ENCODE data around the gene PTMS. TPM values are rescaled to one million over a fixed set of nuclear protein-coding genes. Genes with fewer than 3 reads are reported as not detected.
A peak's percentile ranks its signal among the peaks of the same experiment; 100 is the strongest.

PTMS gene
- total and polyA plus RNA-seq, 5 donors from 2014 or later = 1.3 to 15.0 (median 3.2) TPM

- H3K9me3 ChIP-seq (ENCODE audit: control insufficient read depth in 2 of 2, low read length in 2 of 2) = no peaks in the 10 kb centered on the region
- peaks cover 0 to 17% (median 7%) of the 10 kb centered on the region in 4 donors for H3K4me1 Mint-ChIP-seq
- no peak overlapping the region for H3K27ac ChIP-seq (ENCODE audit: insufficient read depth, low read length, poor library complexity, severe bottlenecking)
- no peaks in the 10 kb centered on the region for H3K27me3 ChIP-seq (ENCODE audit: control insufficient read depth, insufficient read depth, low read length)
- H3K36me3 Mint-ChIP-seq = peaks cover 29% of the 10 kb centered on the region
- no peaks in the 10 kb centered on the region for H3K27me3 Mint-ChIP-seq
- H3K4me1 ChIP-seq (ENCODE audit: control insufficient read depth, insufficient read depth, low read length, poor library complexity, severe bottlenecking) = no peaks in the 10 kb centered on the region
- H3K4me3 Mint-ChIP-seq = peak overlapping the region in 1 of 4 donors; percentile 80
- ATAC-seq (ENCODE audit: low read depth in 2 of 2) (peak; percentile 80 to 85), DNase-seq (peak in 1 of 3 donors; percentile 63)
- peak overlapping the region; percentile 79 to 86 (median 79) for H3K27ac Mint-ChIP-seq
- H3K36me3 ChIP-seq (ENCODE audit: control insufficient read depth, insufficient read depth, low read length) = peaks cover 32% of the 10 kb centered on the region
- H3K4me3 ChIP-seq (ENCODE audit: low read depth, low read length) = no peak overlapping the region
- peaks cover 0 to 2% (median 0%) of the 10 kb centered on the region in 7 donors for H3K9me3 Mint-ChIP-seq
These were observed 20.2 kb upstream of the PTMS start for GRCh38 chr12:6745741-6746525.

GRCh38 chr12:6747216-6747615 lies 18.9 kb upstream of the PTMS start:
- Mint-ChIP-seq H3K9me3 (peaks cover 0 to 2% (median 0%) of the 10 kb centered on the region in 7 donors), H3K4me1 (peaks cover 0 to 30% (median 10%) of the 10 kb centered on the region in 4 donors), H3K4me3 (peak overlapping the region in 1 of 4 donors; percentile 52), H3K27me3 (no peaks in the 10 kb centered on the region), H3K36me3 (peaks cover 31% of the 10 kb centered on the region), H3K27ac (peak overlapping the region in 2 of 3 donors; percentile 6 to 22)
- DNase-seq (no peak), ATAC-seq (ENCODE audit: low read depth in 2 of 2) (no peak)
- Histone ChIP-seq H3K9me3 (ENCODE audit: control insufficient read depth in 2 of 2, low read length in 2 of 2) (no peaks in the 10 kb centered on the region), H3K4me3 (ENCODE audit: low read depth, low read length) (no peak overlapping the region), H3K27ac (ENCODE audit: insufficient read depth, low read length, poor library complexity, severe bottlenecking) (no peak overlapping the region), H3K4me1 (ENCODE audit: control insufficient read depth, insufficient read depth, low read length, poor library complexity, severe bottlenecking) (peaks cover 8% of the 10 kb centered on the region), H3K27me3 (ENCODE audit: control insufficient read depth, insufficient read depth, low read length) (no peaks in the 10 kb centered on the region), H3K36me3 (ENCODE audit: control insufficient read depth, insufficient read depth, low read length) (peaks cover 37% of the 10 kb centered on the region)

- peaks cover 37% of the 10 kb centered on the region for H3K36me3 ChIP-seq (ENCODE audit: control insufficient read depth, insufficient read depth, low read length)
- peaks cover 0 to 2% (median 0%) of the 10 kb centered on the region in 7 donors for H3K9me3 Mint-ChIP-seq
- H3K4me1 Mint-ChIP-seq = peaks cover 0 to 41% (median 15%) of the 10 kb centered on the region in 4 donors
- H3K27ac ChIP-seq (ENCODE audit: insufficient read depth, low read length, poor library complexity, severe bottlenecking) = no peak overlapping the region
- no peak overlapping the region for H3K4me3 ChIP-seq (ENCODE audit: low read depth, low read length)
- peaks cover 31% of the 10 kb centered on the region for H3K36me3 Mint-ChIP-seq
- H3K27me3 ChIP-seq (ENCODE audit: control insufficient read depth, insufficient read depth, low read length) = no peaks in the 10 kb centered on the region
- no peak for DNase-seq
- ATAC-seq (ENCODE audit: low read depth in 2 of 2) = no peak
- H3K27me3 Mint-ChIP-seq = peaks cover 9% of the 10 kb centered on the region
- H3K27ac Mint-ChIP-seq = no peak overlapping the region
- H3K9me3 ChIP-seq (ENCODE audit: control insufficient read depth in 2 of 2, low read length in 2 of 2) = no peaks in the 10 kb centered on the region
- peak overlapping the region in 2 of 4 donors; percentile 48 to 52 for H3K4me3 Mint-ChIP-seq
- H3K4me1 ChIP-seq (ENCODE audit: control insufficient read depth, insufficient read depth, low read length, poor library complexity, severe bottlenecking) = peaks cover 20% of the 10 kb centered on the region
These were observed 17.4 kb upstream of the PTMS start for GRCh38 chr12:6748761-6749160.

- Mint-ChIP-seq H3K36me3 (peaks cover 24% of the 10 kb centered on the region), H3K27ac (peak overlapping the region in 1 of 3 donors; percentile 98), H3K27me3 (peaks cover 11% of the 10 kb centered on the region), H3K9me3 (no peaks in the 10 kb centered on the region), H3K4me3 (peak overlapping the region in 3 of 4 donors; percentile 25 to 57 (median 52)), H3K4me1 (peaks cover 0 to 34% (median 11%) of the 10 kb centered on the region in 4 donors)
- H3K27ac ChIP-seq (ENCODE audit: insufficient read depth, low read length, poor library complexity, severe bottlenecking) = no peak overlapping the region
- no peaks in the 10 kb centered on the region for H3K27me3 ChIP-seq (ENCODE audit: control insufficient read depth, insufficient read depth, low read length)
- peaks cover 22% of the 10 kb centered on the region for H3K4me1 ChIP-seq (ENCODE audit: control insufficient read depth, insufficient read depth, low read length, poor library complexity, severe bottlenecking)
- DNase-seq (no peak), ATAC-seq (ENCODE audit: low read depth in 2 of 2) (no peak)
- no peaks in the 10 kb centered on the region for H3K9me3 ChIP-seq (ENCODE audit: control insufficient read depth in 2 of 2, low read length in 2 of 2)
- peaks cover 37% of the 10 kb centered on the region for H3K36me3 ChIP-seq (ENCODE audit: control insufficient read depth, insufficient read depth, low read length)
- H3K4me3 ChIP-seq (ENCODE audit: low read depth, low read length) = no peak overlapping the region
These were observed 15.7 kb upstream of the PTMS start for GRCh38 chr12:6750506-6750905.

- H3K9me3 Mint-ChIP-seq = no peaks in the 10 kb centered on the region
- peaks cover 24% of the 10 kb centered on the region for H3K36me3 Mint-ChIP-seq
- H3K4me3 Mint-ChIP-seq = peak overlapping the region; percentile 95 to 100 (median 98)
- H3K27me3 Mint-ChIP-seq = peaks cover 11% of the 10 kb centered on the region
- Histone ChIP-seq H3K9me3 (ENCODE audit: control insufficient read depth in 2 of 2, low read length in 2 of 2) (no peaks in the 10 kb centered on the region), H3K36me3 (ENCODE audit: control insufficient read depth, insufficient read depth, low read length) (peaks cover 37% of the 10 kb centered on the region), H3K4me1 (ENCODE audit: control insufficient read depth, insufficient read depth, low read length, poor library complexity, severe bottlenecking) (peaks cover 22% of the 10 kb centered on the region), H3K27ac (ENCODE audit: insufficient read depth, low read length, poor library complexity, severe bottlenecking) (peak overlapping the region; percentile 95), H3K27me3 (ENCODE audit: control insufficient read depth, insufficient read depth, low read length) (no peaks in the 10 kb centered on the region), H3K4me3 (ENCODE audit: low read depth, low read length) (peak overlapping the region; percentile 69)
- no peak for ATAC-seq (ENCODE audit: low read depth in 2 of 2)
- peaks cover 0 to 29% (median 11%) of the 10 kb centered on the region in 4 donors for H3K4me1 Mint-ChIP-seq
- H3K27ac Mint-ChIP-seq = peak overlapping the region; percentile 85 to 98 (median 87)
- no peak for DNase-seq
These were observed 14.4 kb upstream of the PTMS start for GRCh38 chr12:6751767-6752166.

- peaks cover 20% of the 10 kb centered on the region for H3K36me3 Mint-ChIP-seq
- peaks cover 36% of the 10 kb centered on the region for H3K36me3 ChIP-seq (ENCODE audit: control insufficient read depth, insufficient read depth, low read length)
- H3K27me3 Mint-ChIP-seq = peaks cover 11% of the 10 kb centered on the region
- H3K9me3 Mint-ChIP-seq = no peaks in the 10 kb centered on the region
- H3K4me3 ChIP-seq (ENCODE audit: low read depth, low read length) = peak overlapping the region; percentile 69
- peak overlapping the region; percentile 87 to 98 (median 98) for H3K27ac Mint-ChIP-seq
- no peaks in the 10 kb centered on the region for H3K9me3 ChIP-seq (ENCODE audit: control insufficient read depth in 2 of 2, low read length in 2 of 2)
- H3K4me3 Mint-ChIP-seq = peak overlapping the region; percentile 95 to 100 (median 98)
- ATAC-seq (ENCODE audit: low read depth in 2 of 2) (no peak), DNase-seq (peak in 1 of 3 donors; percentile 34)
- peaks cover 0 to 29% (median 11%) of the 10 kb centered on the region in 4 donors for H3K4me1 Mint-ChIP-seq
- no peaks in the 10 kb centered on the region for H3K27me3 ChIP-seq (ENCODE audit: control insufficient read depth, insufficient read depth, low read length)
- H3K27ac ChIP-seq (ENCODE audit: insufficient read depth, low read length, poor library complexity, severe bottlenecking) = peak overlapping the region; percentile 95
- H3K4me1 ChIP-seq (ENCODE audit: control insufficient read depth, insufficient read depth, low read length, poor library complexity, severe bottlenecking) = peaks cover 22% of the 10 kb centered on the region
These were observed 13.8 kb upstream of the PTMS start for GRCh38 chr12:6752167-6752920.

GRCh38 chr12:6752921-6753771 lies 13.0 kb upstream of the PTMS start, which contains the start of gene MLF2:
Gene MLF2 (minus strand): TSS chr12:6753141. CDS start chr12:6752334, 807 bp downstream.
- Mint-ChIP-seq H3K27me3 (peaks cover 11% of the 10 kb centered on the region), H3K9me3 (no peaks in the 10 kb centered on the region)

More at GRCh38 chr12:6752921-6753771, 13.0 kb upstream of the PTMS start, which contains the start of gene MLF2:
- DNase-seq = peak; percentile 94 to 98 (median 96)
- Histone ChIP-seq H3K27ac (ENCODE audit: insufficient read depth, low read length, poor library complexity, severe bottlenecking) (peak within 1 kb of the TSS; percentile 95), H3K9me3 (ENCODE audit: control insufficient read depth in 2 of 2, low read length in 2 of 2) (no peaks in the 10 kb centered on the region), H3K4me1 (ENCODE audit: control insufficient read depth, insufficient read depth, low read length, poor library complexity, severe bottlenecking) (peaks cover 22% of the 10 kb centered on the region), H3K36me3 (ENCODE audit: control insufficient read depth, insufficient read depth, low read length) (peaks cover 28% of the 10 kb centered on the region), H3K4me3 (ENCODE audit: low read depth, low read length) (peak within 1 kb of the TSS; percentile 81), H3K27me3 (ENCODE audit: control insufficient read depth, insufficient read depth, low read length) (no peaks in the 10 kb centered on the region)
- Mint-ChIP-seq H3K4me3 (peak within 1 kb of the TSS; percentile 95 to 100 (median 98)), H3K27ac (peak within 1 kb of the TSS; percentile 98), H3K4me1 (peaks cover 0 to 26% (median 9%) of the 10 kb centered on the region in 4 donors), H3K36me3 (peaks cover 12% of the 10 kb centered on the region)
- peak; percentile 95 to 97 for ATAC-seq (ENCODE audit: low read depth in 2 of 2)

All from CD4-positive, CD25-positive, alpha-beta regulatory T cell (primary cell).